SK-N-SH treated with all-trans-retinoic acid at 6 μM for 48 hours (cell line): ENCODE measurements around the gene ZSCAN18.

Experiments
- CSDC2 ChIP-seq: fragments of 250-450 bp; sonication (Bioruptor Pico); IDR thresholded peaks from 2 replicates; pipeline ENCODE4 v1.5.0; 2020; ENCODE audit warnings: mild to moderate bottlenecking, moderate library complexity
- PATZ1 ChIP-seq: fragments of 250-450 bp; sonication (Bioruptor Pico); IDR thresholded peaks from 2 replicates; pipeline ENCODE4 v1.8.0; 2020; ENCODE audit warnings: mild to moderate bottlenecking, moderate library complexity, borderline replicate concordance
- ZFP3 ChIP-seq: fragments of 250-450 bp; sonication (Bioruptor Pico); IDR thresholded peaks from 2 replicates; pipeline ENCODE4 v1.5.0; 2020; ENCODE audit warnings: mild to moderate bottlenecking, moderate library complexity
- ZNF8 ChIP-seq: fragments of 450-650 bp; formaldehyde crosslinking; IDR thresholded peaks from 2 replicates; pipeline ENCODE4 v1.5.0; 2020; ENCODE audit warnings: mild to moderate bottlenecking, moderate library complexity

GRCh38 chr19:58097349-58097748 is 682 bp downstream of the ZSCAN18 start:
- TF ChIP-seq ZFP3 (no peak), CSDC2 (CRISPR knock-in tag) (no peak), PATZ1 (no peak), ZNF8 (CRISPR knock-in tag) (no peak)
